T-cell (primary cell): Measurements from ENCODE around the gene TRPM4. TPM values are rescaled to one million over a fixed set of nuclear protein-coding genes. Genes with fewer than 3 reads are reported as not detected.
"Not testable (repeated sequence)": the region's sequence is repeated elsewhere in the genome, so short reads cannot be mapped to it uniquely, and the experiment has no call there.

Experiments
- ATAC-seq, 4 experiments: fragments of 200-7000 bp in 3 of 4; fragments of 150-1000 bp in 1 of 4; cut with Tn5 transposase; replicated peaks in 1 of 4; 1 replicate in 3 of 4; 2 replicates in 1 of 4; pipeline ENCODE4 v1.10.0; 2021; ENCODE audit warnings: moderate library complexity in 3 of 4, mild to moderate bottlenecking in 2 of 4, moderate number of reproducible peaks in 1 of 4
- CTCF ChIA-PET, 2 donors: fragments of 300-600 bp; sonication (Branson Sonifier 250); formaldehyde crosslinking; loops; one replicate each; lab custom pipeline; 2022; ENCODE audit warnings: antibody characterized with exemption in 2 of 2; lab: Charles Lee
- POLR2A ChIA-PET, 2 donors: fragments of 300-600 bp; sonication (Branson Sonifier 250); formaldehyde crosslinking; loops; one replicate each; lab custom pipeline; 2022; ENCODE audit warnings: antibody characterized with exemption in 2 of 2; lab: Charles Lee
- DNase-seq, 35 experiments: peaks; one replicate each; pipeline versions ENCODE4 v3.0.0 to v3.0.0-alpha.2; 2013 to 2023
- H3K27ac ChIP-seq: one replicate; pipeline ENCODE4 v1.5.1; 2013; ENCODE audit warnings: low read length
- H3K27me3 ChIP-seq, 2 experiments: replicated peaks in 1 of 2; 1 replicate in 1 of 2; 2 replicates in 1 of 2; pipeline versions ENCODE4 v1.6.1 to v1.7.0; 2013; ENCODE audit warnings: low read length in 1 of 2, mixed read lengths in 1 of 2; ENCODE audit not compliant: control insufficient read depth in 2 of 2, insufficient read depth in 2 of 2; ENCODE audit errors: extremely low read depth in 1 of 2
- H3K36me3 ChIP-seq, 2 donors: 1 replicate in 1 of 2; 2 replicates in 1 of 2; pipeline versions ENCODE4 v1.6.1 to v1.7.0; 2013; ENCODE audit warnings: low read length in 1 of 2; ENCODE audit not compliant: control insufficient read depth in 2 of 2, insufficient read depth in 1 of 2; ENCODE audit errors: extremely low read depth in 1 of 2
- H3K4me1 ChIP-seq, 2 experiments: 1 replicate in 1 of 2; 2 replicates in 1 of 2; pipeline versions ENCODE4 v1.6.1 to v1.7.0; 2013; ENCODE audit warnings: low read length in 2 of 2, mixed read lengths in 1 of 2; ENCODE audit not compliant: insufficient read depth in 2 of 2, control insufficient read depth in 1 of 2; ENCODE audit errors: extremely low read depth in 1 of 2
- H3K4me3 ChIP-seq, 2 donors: 1 replicate in 1 of 2; 2 replicates in 1 of 2; pipeline versions ENCODE4 v1.5.1 to v1.7.0; 2013; ENCODE audit warnings: mild to moderate bottlenecking in 2 of 2, low read length in 1 of 2, moderate library complexity in 1 of 2; ENCODE audit not compliant: control insufficient read depth in 1 of 2; ENCODE audit errors: extremely low read depth in 1 of 2
- H3K9me3 ChIP-seq: 2 replicates; pipeline ENCODE4 v1.7.0; 2013
- H3K27ac Mint-ChIP-seq, 2 donors: one replicate each; pipeline ENCODE4 v1.8.0; 2020 to 2021; ENCODE audit warnings: mild to moderate bottlenecking in 2 of 2, mixed read lengths in 2 of 2
- H3K27me3 Mint-ChIP-seq, 2 donors: one replicate each; pipeline ENCODE4 v1.8.0; 2021 to 2022; ENCODE audit warnings: mixed read lengths in 2 of 2
- H3K36me3 Mint-ChIP-seq: one replicate; pipeline ENCODE4 v1.8.0; 2021; ENCODE audit warnings: mixed read lengths
- H3K4me1 Mint-ChIP-seq, 3 donors: one replicate each; pipeline ENCODE4 v1.8.0; 2020 to 2022; ENCODE audit warnings: mixed read lengths in 3 of 3, mild to moderate bottlenecking in 1 of 3
- H3K4me3 Mint-ChIP-seq, 3 donors: one replicate each; pipeline ENCODE4 v1.8.0; 2020 to 2022; ENCODE audit warnings: mild to moderate bottlenecking in 3 of 3, mixed read lengths in 3 of 3, moderate library complexity in 3 of 3
- H3K9me3 Mint-ChIP-seq, 3 donors: one replicate each; pipeline ENCODE4 v1.8.0; 2020 to 2022; ENCODE audit warnings: mixed read lengths in 3 of 3
- WGBS: methylation state at CpG from one replicate; pipeline ENCODE4 v1.1.5; 2013; ENCODE audit warnings: missing lambda C conversion rate; ENCODE audit not compliant: insufficient coverage; 5-methylcytosine and 5-hydroxymethylcytosine counted together
- total RNA-seq, 35 experiments: library from RNA in 6 of 35; stranded (reverse) in 6 of 35; fragments of 120-200 nt in 1 of 35; gene quantifications; one replicate each; pipeline versions ENCODE4 v1.2.1 to v1.2.4 and lab custom pipeline; 2013 to 2026

Gene TRPM4
- total RNA-seq, 5 donors from 2014 or later (not counting 1 experiment from before 2014, with no cell fraction given): 0.43 to 0.89 (median 0.50) TPM; not detected in 2

GRCh38 chr19:49223472-49223871, 65.9 kb downstream of the TRPM4 start:
- DNase-seq: no peak
- POLR2A ChIA-PET: interaction anchor here in 1 of 2 donors (0.6 kb wide), 1 partner anchor 121 kb away, joined by 14 read pairs; no protein-coding TSS in a partner anchor
- ATAC-seq: no peak
- H3K4me1 Mint-ChIP-seq: peaks cover 5 to 9% (median 5%) of the 10 kb centered on the region in 3 donors
- H3K4me3 Mint-ChIP-seq: no peak overlapping the region
- Histone ChIP-seq H3K4me3 (no peak overlapping the region), H3K9me3 (no peaks in the 10 kb centered on the region), H3K36me3 (no peaks in the 10 kb centered on the region), H3K4me1 (peaks cover 0 to 7% of the 10 kb centered on the region in 2 experiments), H3K27ac (no peak overlapping the region), H3K27me3 (peaks cover 0 to 33% of the 10 kb centered on the region in 2 experiments)
- no peaks in the 10 kb centered on the region for H3K9me3 Mint-ChIP-seq
- H3K27me3 Mint-ChIP-seq: peaks cover 7 to 11% of the 10 kb centered on the region in 2 donors
- no peak overlapping the region for H3K27ac Mint-ChIP-seq
- WGBS: 94% methylated on average over 7 of the region's 9 CpGs
- CTCF ChIA-PET: interaction anchor here in 1 of 2 donors (0.6 kb wide), 1 partner anchor 156 kb away, joined by 4 read pairs; no protein-coding TSS in a partner anchor
- H3K36me3 Mint-ChIP-seq: no peaks in the 10 kb centered on the region

- H3K27ac ChIP-seq, H3K4me1 Mint-ChIP-seq, ATAC-seq, H3K27ac Mint-ChIP-seq, H3K4me1 ChIP-seq, H3K36me3 ChIP-seq, DNase-seq, H3K9me3 Mint-ChIP-seq, H3K4me3 ChIP-seq, H3K36me3 Mint-ChIP-seq, POLR2A ChIA-PET, H3K4me3 Mint-ChIP-seq, H3K9me3 ChIP-seq, CTCF ChIA-PET: not testable (repeated sequence)
- WGBS: 89% methylated on average over 8 of the region's 11 CpGs
- H3K27me3 ChIP-seq: peaks cover 0 to 32% of the 10 kb centered on the region in 2 experiments
- H3K27me3 Mint-ChIP-seq: peaks cover 7 to 11% of the 10 kb centered on the region in 2 donors
These were observed 66.8 kb downstream of the TRPM4 start for GRCh38 chr19:49224441-49224840.

- Histone ChIP-seq H3K9me3 (no peaks in the 10 kb centered on the region), H3K27ac (no peak overlapping the region), H3K4me3 (no peak overlapping the region), H3K36me3 (no peaks in the 10 kb centered on the region), H3K27me3 (peaks cover 0 to 33% of the 10 kb centered on the region in 2 experiments), H3K4me1 (peaks cover 0 to 7% of the 10 kb centered on the region in 2 experiments)
- H3K27ac Mint-ChIP-seq: no peak overlapping the region
- H3K4me3 Mint-ChIP-seq: no peak overlapping the region
- POLR2A ChIA-PET: no interaction called here
- H3K27me3 Mint-ChIP-seq: peaks cover 7 to 11% of the 10 kb centered on the region in 2 donors
- no peaks in the 10 kb centered on the region for H3K36me3 Mint-ChIP-seq
- peaks cover 5 to 9% (median 5%) of the 10 kb centered on the region in 3 donors for H3K4me1 Mint-ChIP-seq
- CTCF ChIA-PET: interaction anchor here (0.6 to 1.0 kb wide), 4 partner anchors 40 to 284 kb away, joined by 3 to 5 read pairs (median 4); no protein-coding TSS in a partner anchor
- no peaks in the 10 kb centered on the region for H3K9me3 Mint-ChIP-seq
- DNase-seq (peak in 4 of 35 experiments; percentile 15 to 27 (median 16)), ATAC-seq (peak in 1 of 4 experiments; percentile 34)
- no CpG with 5 or more reads among the region's 8 CpGs for WGBS
These were observed 67.3 kb downstream of the TRPM4 start for GRCh38 chr19:49224879-49225278.

- no peaks in the 10 kb centered on the region for H3K36me3 ChIP-seq
- DNase-seq: no peak
These were observed 71.8 kb downstream of the TRPM4 start for GRCh38 chr19:49229416-49229815.

GRCh38 chr19:49231389-49231788, 73.8 kb downstream of the TRPM4 start:
- Mint-ChIP-seq H3K27ac (peak overlapping the region in 1 of 2 donors; percentile 75), H3K4me3 (peak overlapping the region in 2 of 3 donors; percentile 13 to 46), H3K9me3 (no peaks in the 10 kb centered on the region), H3K36me3 (no peaks in the 10 kb centered on the region), H3K4me1 (peaks cover 9 to 22% (median 9%) of the 10 kb centered on the region in 3 donors), H3K27me3 (peaks cover 2 to 9% of the 10 kb centered on the region in 2 donors)
- peak in 1 of 35 experiments; percentile 25 for DNase-seq
- H3K27ac ChIP-seq: no peak overlapping the region
- H3K27me3 ChIP-seq: peaks cover 0 to 5% of the 10 kb centered on the region in 2 experiments
- WGBS: 21% methylated on average over 5 of the region's 7 CpGs
- H3K9me3 ChIP-seq: no peaks in the 10 kb centered on the region
- ATAC-seq: peak in 2 of 4 experiments; percentile 24 to 48
- H3K4me1 ChIP-seq: peaks cover 0 to 17% of the 10 kb centered on the region in 2 experiments
- no peak overlapping the region for H3K4me3 ChIP-seq
- CTCF ChIA-PET: interaction anchor here in 1 of 2 donors (0.6 kb wide), 1 partner anchor 18 kb away, joined by 5 read pairs; no protein-coding TSS in a partner anchor
- POLR2A ChIA-PET: no interaction called here
- no peaks in the 10 kb centered on the region for H3K36me3 ChIP-seq

More at GRCh38 chr19:49229416-49229815, 71.8 kb downstream of the TRPM4 start:
- CTCF ChIA-PET: no interaction called here
- Mint-ChIP-seq H3K36me3 (no peaks in the 10 kb centered on the region), H3K27ac (no peak overlapping the region), H3K4me1 (peaks cover 14 to 27% (median 17%) of the 10 kb centered on the region in 3 donors), H3K27me3 (peaks cover 5 to 9% of the 10 kb centered on the region in 2 donors), H3K9me3 (no peaks in the 10 kb centered on the region), H3K4me3 (no peak overlapping the region)
- ATAC-seq: no peak
- peaks cover 0 to 22% of the 10 kb centered on the region in 2 experiments for H3K4me1 ChIP-seq
- H3K27me3 ChIP-seq: peaks cover 0 to 22% of the 10 kb centered on the region in 2 experiments
- H3K27ac ChIP-seq: no peak overlapping the region
- 88% methylated on average over 1 of the region's 3 CpGs for WGBS
- POLR2A ChIA-PET: no interaction called here
- H3K4me3 ChIP-seq: no peak overlapping the region
- no peaks in the 10 kb centered on the region for H3K9me3 ChIP-seq

GRCh38 chr19:49231804-49232203, 74.2 kb downstream of the TRPM4 start:
- POLR2A ChIA-PET: no interaction called here
- H3K27ac ChIP-seq: no peak overlapping the region
- no peaks in the 10 kb centered on the region for H3K9me3 ChIP-seq
- H3K4me1 ChIP-seq: peaks cover 0 to 16% of the 10 kb centered on the region in 2 experiments
- peak overlapping the region in 2 of 3 donors; percentile 13 to 46 for H3K4me3 Mint-ChIP-seq
- WGBS: 40% methylated on average over 1 of the region's 9 CpGs
- H3K36me3 ChIP-seq: no peaks in the 10 kb centered on the region
- H3K4me3 ChIP-seq: no peak overlapping the region
- no peaks in the 10 kb centered on the region for H3K9me3 Mint-ChIP-seq
- ATAC-seq (peak in 2 of 4 experiments; percentile 26 to 47), DNase-seq (no peak)
- CTCF ChIA-PET: interaction anchor here in 1 of 2 donors (0.6 kb wide), 1 partner anchor 17 kb away, joined by 5 read pairs; no protein-coding TSS in a partner anchor
- peaks cover 0 to 3% of the 10 kb centered on the region in 2 experiments for H3K27me3 ChIP-seq
- H3K27ac Mint-ChIP-seq: peak overlapping the region in 1 of 2 donors; percentile 75
- peaks cover 2 to 9% of the 10 kb centered on the region in 2 donors for H3K27me3 Mint-ChIP-seq
- peaks cover 8 to 22% (median 9%) of the 10 kb centered on the region in 3 donors for H3K4me1 Mint-ChIP-seq
- no peaks in the 10 kb centered on the region for H3K36me3 Mint-ChIP-seq
